GM21390 (cell line): ENCODE measurements around the gene JAG1.
"Not testable (repeated sequence)": the region's sequence is repeated elsewhere in the genome, so short reads cannot be mapped to it uniquely, and the experiment has no call there.

Experiments
- ATAC-seq: cut with Tn5 transposase; IDR thresholded peaks from one replicate; pipeline ENCODE4 v1.9.1; 2021; ENCODE audit not compliant: unreplicated experiment

JAG1 gene

DNA sequence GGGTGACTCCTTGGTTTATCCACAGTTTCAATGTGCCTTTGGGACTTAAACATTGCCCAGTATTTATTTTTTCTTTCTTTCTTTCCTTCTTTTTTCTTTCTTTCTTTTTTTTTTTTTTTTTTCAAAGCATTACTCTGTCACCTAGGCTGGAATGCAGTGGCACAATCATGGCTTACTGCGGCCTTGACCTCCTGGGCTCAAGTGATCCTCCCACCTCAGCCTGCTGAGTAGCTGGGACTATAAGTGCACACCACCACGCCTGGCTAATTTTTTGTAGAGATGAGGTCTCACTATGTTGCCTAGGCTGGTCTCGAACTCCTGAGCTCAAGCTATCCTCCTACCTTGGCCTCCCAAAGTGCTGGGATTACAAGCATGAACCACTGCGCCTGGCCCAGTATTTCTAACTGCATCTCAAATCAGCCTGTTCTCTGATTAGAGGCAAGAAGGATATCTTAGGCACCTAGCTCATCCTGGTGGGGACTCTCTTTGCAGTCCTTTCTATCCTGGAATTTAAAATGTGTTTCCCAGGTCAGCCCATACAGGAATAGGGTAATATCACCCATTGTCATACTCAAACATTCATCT is 56.2 kb downstream of the JAG1 start:
- not testable (repeated sequence) for ATAC-seq

DNA sequence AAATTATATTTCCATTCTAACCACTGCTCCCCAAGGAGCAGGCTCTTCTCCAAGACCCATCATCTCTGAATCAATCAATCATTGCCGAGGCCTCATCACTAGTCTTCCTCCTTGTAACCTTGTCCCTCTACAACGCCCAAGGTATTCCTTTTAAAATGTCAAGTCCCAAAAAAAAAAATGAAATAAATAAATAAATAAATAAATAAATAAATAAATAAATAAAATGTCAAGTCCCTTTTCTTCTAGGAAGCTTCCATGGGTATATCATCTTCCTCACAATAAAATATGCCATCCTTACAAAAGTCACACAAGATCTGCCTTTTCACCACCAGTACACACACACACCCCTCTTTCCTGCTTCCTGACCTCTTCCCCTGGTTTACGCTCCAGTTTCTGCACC is 57.6 kb downstream of the JAG1 start:
- ATAC-seq: no peak

DNA sequence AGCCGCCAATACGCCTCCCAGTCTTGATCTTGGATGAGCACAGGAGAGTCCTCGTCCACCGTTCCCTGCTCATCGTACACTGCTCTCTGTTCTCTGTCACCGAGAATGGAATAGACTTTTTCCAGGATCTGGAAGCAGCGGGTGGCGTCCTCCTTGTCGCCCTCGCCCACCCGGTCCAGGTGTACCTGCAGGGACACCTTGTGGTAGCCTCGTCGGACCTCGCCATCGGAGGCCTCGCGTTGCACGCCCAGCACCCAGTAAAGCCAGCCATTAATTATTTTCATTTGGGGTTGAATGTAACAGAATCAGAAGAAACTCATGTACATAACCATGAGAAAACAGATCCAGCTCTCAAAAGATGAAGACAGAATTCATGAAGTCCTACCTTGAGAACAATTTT is 59.9 kb downstream of the JAG1 start:
- no peak for ATAC-seq

DNA sequence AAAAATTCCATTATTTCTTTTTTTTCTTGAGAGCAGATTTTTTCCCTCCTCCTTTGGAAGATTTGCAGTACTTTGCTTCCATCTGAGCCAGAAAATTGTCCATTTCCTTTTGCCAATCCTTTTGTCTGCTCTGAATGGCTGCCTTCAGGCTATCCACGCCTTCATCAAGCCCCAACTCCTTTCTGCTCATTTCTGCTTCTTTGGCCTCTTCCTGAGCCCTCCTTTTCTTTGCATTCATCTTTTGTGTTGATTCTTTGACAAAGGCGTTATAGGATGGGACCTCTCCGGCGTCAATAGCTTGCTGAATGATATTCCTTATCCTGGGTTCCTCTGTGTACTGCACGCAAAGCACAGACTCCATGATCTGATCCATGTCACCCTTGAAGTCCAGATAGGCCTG is 60.4 kb downstream of the JAG1 start:
- not testable (repeated sequence) for ATAC-seq

DNA sequence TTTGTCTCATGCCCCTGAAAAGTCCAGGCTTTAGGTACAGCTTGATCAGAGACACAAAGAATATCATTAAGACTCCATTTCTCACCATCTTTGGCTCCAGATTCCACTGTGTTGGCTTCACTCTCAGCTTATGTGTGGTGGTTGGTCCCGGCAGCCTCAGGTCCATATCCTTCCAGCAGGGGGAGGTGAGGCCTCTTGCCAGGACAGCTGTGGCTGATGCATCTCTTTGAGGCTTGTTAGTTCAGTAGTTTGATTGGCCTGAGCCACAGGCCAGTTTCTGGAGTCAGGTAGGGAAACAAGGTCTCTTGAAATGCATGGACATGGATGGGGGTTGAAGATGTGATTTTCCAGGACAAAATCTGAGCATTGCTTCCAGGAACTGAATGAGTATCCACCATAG is 62.4 kb downstream of the JAG1 start:
- ATAC-seq: no peak

DNA sequence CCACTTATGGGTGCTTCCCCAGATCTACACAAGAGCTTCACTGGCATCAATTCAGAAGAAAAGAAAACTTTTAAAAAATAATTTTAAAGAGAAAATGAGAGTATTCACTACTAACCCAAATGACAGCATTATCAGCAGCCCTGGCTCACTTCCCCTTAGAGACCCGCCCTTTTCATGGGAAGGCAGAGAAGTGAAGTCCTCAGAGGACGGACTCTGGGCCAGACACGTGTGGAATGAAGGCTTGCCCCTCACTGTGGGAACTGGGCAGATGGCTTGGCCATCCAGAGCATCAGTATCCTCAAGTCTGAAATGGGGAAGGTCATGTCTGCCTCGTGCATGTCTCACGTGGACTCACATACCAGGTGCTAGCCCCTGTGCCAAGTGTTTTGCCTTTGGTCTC is 63.5 kb downstream of the JAG1 start:
- no peak for ATAC-seq

DNA sequence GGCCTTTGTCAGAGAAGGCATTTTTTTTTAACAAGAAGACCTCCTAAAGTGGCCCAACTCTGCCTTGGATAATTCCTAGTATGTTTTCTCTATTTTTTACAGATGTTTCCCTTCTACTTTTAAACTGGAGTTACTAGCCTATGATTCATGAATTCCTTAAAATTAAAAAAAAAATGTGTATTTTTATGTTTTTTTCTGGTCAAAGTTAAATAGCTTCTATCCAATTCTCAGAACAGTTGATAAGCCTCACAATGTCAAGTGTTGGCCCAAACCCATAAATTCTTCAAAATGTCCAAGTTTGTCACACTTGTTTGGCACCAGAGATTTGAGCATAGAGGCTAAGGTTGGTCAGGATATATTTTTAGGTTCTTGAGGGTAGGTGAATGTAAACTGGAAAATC is 64.0 kb downstream of the JAG1 start:
- ATAC-seq: no peak

DNA sequence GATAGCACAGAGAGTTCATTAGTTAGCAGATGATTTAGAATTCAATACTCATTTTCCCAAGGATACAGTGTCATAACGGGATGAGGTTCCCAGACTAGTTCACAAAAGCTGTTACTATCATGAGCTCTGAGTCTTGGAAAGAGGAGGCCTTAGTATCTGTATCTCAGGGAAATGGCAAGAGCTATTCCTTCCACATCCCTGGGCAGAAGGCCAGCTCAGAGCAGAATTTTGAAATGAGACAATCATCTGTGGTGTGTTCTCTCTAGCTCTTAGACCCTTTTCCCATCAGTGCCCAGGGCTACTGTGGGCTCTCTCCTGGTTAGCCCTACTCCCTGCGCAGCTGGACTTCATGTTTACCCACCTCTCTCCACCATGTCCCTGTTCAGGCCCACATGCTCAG is 64.5 kb downstream of the JAG1 start:
- ATAC-seq: no peak

DNA sequence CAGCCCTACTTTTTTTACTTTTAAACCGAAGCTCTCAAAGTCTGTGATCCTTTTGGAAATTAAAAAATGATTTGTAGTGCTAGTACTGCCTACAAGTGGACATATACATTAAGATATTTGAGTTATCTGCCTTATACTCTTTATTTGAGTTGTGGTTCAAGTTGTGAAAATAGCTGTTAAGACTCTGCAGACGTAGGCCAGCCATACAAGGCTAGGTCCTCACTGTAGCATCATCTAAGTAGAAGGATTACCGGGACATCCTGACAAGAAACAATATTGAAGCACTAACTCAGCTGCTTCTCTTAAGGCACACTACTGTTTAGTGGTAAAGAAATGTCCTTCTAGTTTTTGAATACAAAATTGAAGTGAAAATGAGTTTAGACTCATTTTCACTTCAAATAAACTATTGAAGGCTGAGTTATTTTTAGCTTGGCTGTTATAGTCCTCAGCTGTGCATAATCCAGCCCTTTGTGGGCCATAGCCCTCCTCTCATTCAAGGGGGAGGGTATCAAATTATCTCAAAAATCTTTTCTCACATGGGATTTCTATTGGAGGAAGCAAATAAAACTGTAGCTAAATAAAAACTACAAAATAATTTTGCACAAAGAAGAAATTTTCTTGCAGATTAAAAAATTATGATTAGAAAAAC is 68.1 kb downstream of the JAG1 start:
- no peak for ATAC-seq

DNA sequence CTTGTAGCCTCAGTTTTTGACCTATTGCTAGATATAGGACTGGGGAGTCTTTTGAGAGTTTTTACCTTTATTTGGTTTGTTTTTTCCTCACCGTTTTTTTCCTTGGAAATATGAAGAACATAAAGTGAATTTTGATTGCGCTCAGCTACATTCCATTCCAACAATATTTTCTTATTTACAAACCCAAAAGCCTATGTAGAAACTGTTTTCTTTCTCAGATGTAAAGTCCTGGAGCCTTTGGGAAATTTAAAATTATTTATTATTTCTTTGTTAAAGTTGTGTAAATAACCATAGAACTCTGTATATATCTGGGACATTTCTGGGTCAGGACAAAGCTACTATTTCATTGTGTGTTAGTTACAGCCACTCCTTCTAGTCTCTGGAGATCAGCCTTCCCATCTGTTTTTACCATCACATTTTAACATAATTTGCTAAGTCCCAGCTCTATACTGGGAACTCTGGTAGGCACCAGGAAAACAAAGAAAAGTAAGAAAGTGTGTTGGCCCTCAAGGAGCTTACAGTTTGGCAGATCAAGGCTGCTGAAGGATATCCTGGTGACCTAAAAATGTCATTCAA is 68.8 kb downstream of the JAG1 start:
- no peak for ATAC-seq

DNA sequence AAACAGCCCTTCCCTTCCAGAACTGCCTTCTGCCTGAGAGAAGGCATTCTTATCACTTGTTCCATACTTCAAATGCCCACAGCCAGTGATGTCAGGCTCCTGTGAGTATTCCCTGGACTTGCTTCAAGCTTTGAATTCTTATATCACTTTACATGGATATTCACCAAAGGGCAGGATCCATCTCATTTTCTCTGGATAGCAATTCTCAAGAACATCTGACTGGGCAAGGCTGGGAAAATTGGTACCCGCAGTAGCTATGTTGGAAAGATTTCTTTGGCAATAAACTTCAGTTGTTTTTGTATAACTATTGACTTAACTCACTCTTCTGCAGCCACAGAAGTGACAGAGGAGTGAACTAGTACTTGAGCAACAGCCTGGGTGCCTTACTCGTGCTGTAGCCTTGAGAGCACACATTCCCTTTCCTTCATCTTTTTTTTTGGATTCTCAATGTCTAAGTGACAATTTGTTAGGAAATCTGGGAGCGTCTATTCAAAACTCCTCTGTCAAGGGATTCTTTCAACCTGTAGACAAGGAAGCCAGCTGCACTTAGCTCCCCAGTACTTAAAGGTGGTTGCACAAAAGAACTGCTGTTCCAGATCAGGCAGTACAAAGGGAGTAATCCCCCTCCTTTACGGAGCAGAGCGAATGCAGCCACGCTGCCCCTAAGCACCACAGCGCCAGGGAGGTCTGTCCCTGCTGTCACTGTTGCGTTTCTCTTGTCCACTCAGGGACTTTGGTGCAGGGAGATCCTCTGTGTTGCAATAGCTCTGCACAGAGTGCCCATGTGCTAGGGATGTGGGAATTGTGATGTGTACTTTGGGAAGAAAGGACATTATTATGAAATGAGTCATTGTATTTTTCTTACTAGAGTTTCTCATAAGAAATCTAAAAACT is 69.6 kb downstream of the JAG1 start:
- no peak for ATAC-seq

DNA sequence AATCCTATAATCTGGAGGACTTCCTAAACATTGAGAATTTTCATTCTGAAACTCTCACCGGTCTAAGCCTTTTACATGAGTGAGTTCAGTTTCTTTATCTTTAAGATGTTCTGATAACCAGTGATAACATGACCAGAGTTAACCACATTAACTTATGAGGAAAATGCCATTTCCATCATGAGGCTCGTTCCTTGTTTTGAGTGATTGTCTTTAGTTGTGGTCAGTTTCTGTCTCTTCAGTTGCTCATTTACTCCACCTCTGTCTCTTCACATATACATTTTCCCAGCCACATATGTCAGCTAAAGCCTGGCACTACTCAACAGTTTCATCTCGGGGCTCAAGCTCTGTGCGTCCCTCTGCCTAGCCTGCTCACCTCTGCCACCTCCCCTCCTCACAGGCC is 70.4 kb downstream of the JAG1 start:
- ATAC-seq: no peak

DNA sequence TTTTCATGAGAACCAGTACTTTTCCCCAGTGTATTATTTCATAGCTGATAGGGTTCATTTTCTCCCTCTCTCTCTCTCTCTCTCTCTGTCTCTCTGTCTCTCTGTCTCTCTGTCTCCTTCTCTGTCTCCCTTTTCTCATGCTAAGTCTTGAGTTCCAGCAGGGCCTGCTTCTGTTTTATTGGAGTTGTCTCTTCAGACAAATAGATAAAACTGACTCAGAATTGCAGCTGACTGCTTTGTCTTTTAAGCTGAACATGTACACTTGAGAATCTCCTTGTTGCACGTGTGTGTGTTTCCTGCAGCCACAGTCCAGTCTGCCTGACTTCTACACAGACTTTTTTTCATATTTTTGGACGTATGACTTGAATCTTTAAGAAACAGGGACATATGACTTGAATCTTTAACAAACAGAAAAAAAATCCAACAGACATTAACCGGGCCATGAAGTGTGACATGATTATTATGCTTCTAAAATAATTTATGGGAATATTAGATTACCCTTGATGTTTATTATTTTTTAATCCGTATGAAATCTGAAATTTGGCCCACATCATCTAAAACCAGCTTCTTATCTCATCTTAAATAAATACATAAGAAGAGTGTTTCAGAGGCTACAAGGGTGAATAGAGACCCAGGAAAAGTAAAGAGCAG is 71.5 kb downstream of the JAG1 start:
- no peak for ATAC-seq

DNA sequence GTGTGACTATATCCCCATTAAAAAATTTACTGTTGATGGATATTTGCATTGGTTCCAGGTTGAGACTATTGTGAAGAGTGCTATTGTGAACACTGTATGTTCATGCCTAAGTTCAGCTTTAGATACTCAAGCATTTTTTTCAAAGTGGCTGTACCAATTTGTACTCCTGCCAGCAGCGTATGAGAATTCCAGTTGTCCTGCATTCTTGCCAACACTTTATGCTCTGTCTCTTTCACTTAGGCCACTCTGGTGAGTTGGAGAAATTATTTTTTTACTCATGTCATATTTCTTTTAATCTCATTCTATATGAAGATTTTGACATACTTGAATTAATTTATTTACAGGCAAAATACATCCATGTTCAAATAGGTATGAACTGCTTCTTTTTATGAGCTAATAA is 76.2 kb downstream of the JAG1 start:
- ATAC-seq: no peak

DNA sequence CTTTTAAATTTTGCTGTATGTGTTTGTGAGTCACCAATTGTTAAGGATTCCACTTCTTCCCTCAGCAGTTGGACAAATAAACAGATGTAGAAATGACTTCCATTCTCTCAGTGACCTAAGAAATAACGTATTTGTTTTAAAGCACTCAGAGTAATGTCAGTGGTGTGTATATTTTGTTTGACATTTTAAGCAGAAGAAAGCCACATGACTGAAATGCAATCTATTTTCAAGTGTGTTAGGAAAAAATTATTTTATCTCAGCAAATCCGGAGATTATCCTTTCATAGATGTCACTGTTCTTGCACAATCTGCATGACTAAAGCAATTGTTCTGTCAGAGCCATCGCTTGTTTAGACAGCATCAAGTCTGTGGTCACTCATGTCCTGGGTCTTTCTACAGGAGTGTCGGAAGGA is 77.1 kb downstream of the JAG1 start:
- no peak for ATAC-seq

DNA sequence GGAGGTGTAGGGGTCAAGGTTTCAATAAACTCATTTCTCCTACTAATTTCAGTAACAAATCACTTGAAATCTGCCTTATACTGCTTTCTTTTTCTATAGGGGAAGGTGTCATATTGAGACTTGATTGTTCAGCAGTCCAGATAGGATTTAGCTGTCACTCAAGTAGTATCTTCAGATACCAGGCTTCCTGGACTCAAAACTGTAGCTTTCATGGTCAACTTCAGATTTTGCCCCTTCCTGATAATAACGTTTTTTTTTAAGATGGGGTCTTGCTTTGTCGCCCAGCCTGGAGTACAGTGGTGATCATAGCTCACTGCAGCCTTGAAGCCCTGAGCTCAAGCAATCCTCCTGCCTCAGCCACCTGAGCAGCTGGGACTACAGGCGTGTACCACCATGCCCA is 77.8 kb downstream of the JAG1 start:
- no peak for ATAC-seq

DNA sequence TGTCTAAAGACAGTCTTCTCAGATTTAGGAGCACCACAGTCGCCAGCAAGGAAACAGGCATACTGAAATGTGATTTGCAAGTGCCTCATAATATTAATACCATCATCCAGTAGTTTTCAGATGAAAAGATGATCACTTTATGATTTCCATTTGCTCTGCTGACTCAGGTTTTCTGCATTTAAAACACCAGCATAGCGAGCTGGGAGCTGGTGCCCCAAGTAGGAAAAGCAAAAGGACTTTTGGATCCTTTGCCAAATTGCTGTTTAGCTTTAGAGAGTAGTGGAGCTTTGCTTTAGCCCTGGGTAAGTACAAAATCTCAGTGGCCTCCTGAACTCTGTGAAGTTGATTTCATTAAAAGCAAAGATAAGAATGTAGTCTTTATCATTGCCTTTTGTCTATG is 78.5 kb downstream of the JAG1 start:
- no peak for ATAC-seq

DNA sequence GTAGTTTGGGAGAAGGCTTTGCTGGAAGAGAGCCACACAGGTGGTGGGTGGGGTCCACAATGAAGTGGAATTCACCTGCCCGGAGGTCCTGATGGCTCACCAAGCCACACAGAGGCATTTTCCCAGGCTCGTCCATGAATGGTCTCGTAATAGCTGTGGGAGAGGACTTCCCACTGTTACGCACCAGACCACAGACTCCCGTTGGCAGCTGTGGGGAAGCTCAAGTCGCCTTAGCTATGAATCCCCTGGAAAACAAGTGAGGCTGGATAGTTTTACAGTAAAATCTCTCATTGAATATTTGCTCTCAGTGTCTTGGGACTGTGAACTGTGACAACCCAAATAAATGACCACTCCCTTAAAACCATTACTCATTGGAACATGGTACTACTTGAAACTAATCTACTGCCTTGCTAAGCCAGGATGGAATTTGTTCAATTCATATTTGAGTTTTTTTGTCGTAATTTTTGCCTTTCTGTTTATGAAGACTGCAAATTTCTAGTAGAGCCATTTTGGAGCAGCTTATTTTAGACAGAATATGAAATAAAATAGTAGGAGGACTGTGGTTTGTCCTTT is 79.4 kb downstream of the JAG1 start:
- no peak for ATAC-seq

DNA sequence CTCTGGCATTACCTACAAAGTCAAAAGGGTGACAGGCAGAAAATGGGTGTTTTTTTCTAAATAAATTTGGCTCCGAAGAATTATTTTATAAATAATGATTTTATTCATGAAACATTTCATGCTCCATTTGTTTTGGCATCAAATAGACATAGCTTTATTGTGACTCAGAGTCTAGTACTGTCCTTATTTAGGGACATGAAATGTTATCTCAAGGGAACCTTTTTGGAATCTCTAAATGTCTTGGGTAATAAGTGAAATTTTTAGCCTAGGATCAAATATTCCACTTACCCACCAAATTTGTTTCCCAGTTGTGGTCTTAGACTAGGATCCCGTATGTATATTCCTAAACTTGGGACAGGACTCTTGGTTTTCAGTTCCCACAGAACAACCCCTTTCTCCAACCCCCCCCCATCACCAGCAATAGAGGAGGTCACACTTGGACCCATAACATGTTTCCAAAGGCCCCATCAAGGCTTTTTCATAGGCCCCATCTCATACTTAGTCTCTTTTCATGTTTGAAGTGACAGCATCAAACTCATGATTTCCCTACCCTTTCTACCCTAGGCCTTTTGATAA is 81.8 kb downstream of the JAG1 start:
- no peak for ATAC-seq

DNA sequence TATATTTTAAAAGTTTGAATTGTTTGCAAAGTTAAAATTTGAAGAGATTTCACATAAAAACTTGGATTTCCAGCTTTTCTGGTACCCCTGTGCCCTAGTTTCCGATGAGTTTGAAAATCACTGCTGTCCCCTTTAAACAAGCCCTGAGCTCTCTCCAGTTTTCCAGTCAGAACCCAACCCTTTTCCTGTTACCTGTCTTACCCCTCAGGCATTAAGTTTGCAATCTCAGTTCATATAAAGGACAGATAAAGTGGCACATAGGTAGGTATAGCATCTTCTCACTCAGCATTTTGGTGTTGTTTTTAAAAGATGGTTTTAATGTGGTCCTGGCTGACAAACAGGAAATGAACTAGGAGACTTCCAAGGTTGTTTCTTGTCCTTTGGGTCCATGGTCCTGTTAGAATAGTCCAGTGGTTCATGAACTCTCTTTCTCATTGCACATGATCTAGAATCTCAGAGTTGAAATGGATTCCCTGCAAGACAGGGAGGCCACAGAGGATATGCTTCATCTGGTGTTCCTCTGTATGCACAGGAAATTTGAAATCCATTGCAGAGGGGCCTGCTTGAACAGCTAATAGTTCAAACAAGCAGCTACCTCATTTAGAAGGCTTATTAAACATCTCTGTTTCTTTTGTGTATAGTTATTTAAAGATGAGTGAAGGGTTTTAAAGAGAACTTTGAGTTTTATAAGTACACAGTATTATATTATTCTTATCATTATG is 82.7 kb downstream of the JAG1 start:
- no peak for ATAC-seq
